ENCODE measurements around the gene CAMKK2.

DNA sequence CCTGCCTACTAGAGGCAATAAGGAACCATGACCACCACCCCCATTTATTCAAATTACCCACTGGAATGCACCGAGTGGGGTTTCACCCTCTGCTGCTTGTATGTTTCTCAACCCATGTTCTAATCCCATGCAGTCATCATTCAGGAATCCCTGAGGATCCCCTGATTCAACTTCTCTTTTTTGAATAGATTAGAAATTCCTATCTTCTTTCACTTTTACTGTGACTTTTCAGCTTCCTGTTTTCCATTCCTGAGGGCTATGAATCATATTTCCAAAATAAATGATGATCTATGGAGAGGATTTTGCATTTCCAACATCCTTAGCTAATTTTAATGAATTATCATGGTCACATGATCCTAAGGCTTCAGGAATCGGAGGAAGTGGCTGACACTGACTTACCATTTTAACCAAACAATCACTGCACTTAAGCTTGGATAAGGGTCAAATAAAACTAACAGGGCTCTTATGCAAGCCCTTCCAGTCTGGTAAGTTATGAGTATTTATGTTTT lies 105.9 kb downstream of the CAMKK2 start:
- TF ChIP-seq, protein P1, sequence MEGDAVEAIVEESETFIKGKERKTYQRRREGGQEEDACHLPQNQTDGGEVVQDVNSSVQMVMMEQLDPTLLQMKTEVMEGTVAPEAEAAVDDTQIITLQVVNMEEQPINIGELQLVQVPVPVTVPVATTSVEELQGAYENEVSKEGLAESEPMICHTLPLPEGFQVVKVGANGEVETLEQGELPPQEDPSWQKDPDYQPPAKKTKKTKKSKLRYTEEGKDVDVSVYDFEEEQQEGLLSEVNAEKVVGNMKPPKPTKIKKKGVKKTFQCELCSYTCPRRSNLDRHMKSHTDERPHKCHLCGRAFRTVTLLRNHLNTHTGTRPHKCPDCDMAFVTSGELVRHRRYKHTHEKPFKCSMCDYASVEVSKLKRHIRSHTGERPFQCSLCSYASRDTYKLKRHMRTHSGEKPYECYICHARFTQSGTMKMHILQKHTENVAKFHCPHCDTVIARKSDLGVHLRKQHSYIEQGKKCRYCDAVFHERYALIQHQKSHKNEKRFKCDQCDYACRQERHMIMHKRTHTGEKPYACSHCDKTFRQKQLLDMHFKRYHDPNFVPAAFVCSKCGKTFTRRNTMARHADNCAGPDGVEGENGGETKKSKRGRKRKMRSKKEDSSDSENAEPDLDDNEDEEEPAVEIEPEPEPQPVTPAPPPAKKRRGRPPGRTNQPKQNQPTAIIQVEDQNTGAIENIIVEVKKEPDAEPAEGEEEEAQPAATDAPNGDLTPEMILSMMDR (IDR thresholded peaks at IDR 0.05; ENCODE audit: low read depth, low read length), result no peak
- no peak for TF ChIP-seq POLR2A (IDR thresholded peaks at IDR 0.05; ENCODE audit: extremely low read depth, insufficient read length)
- TF ChIP-seq, protein P2, sequence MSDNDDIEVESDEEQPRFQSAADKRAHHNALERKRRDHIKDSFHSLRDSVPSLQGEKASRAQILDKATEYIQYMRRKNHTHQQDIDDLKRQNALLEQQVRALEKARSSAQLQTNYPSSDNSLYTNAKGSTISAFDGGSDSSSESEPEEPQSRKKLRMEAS (IDR thresholded peaks at IDR 0.05; ENCODE audit: low read depth, low read length), result no peak

Measured in NB4 (cell line).